H1 (cell line): Measurements from ENCODE around the gene NDC1. TPM values are rescaled to one million over a fixed set of nuclear protein-coding genes. Genes with fewer than 3 reads are reported as not detected.

Experiments
- BRCA1 ChIP-seq: IDR thresholded peaks from 2 replicates; pipeline ENCODE4 v1.6.1; 2012; ENCODE audit warnings: low read depth, low read length, improper control_type of control experiment
- HDAC2 ChIP-seq, 2 experiments: fragments of 300-600 bp in 1 of 2; sonication (generic) in 1 of 2; IDR thresholded peaks; 2 replicates each; pipeline ENCODE4 v1.6.1; 2011 to 2012; ENCODE audit warnings: low read depth in 2 of 2, low read length in 2 of 2, mild to moderate bottlenecking in 2 of 2, moderate library complexity in 2 of 2, borderline replicate concordance in 1 of 2, inconsistent platforms in 1 of 2
- KDM4A ChIP-seq: IDR thresholded peaks from one replicate; pipeline ENCODE4 v1.7.1; 2012; ENCODE audit warnings: low read depth, mild to moderate bottlenecking, moderate library complexity, low read length, inconsistent platforms; ENCODE audit not compliant: severe bottlenecking
- NANOG ChIP-seq: IDR thresholded peaks from 2 replicates; pipeline ENCODE4 v1.6.1; 2011; ENCODE audit warnings: low read length, low read depth, mild to moderate bottlenecking, inconsistent platforms; ENCODE audit not compliant: insufficient read depth, poor library complexity, severe bottlenecking
- PHF8 ChIP-seq: fragments of 200-600 bp; sonication (generic); conservative IDR thresholded peaks from 2 replicates; pipeline ENCODE4 v1.7.1; 2012; ENCODE audit warnings: low read depth, mild to moderate bottlenecking, inconsistent platforms, low read length, moderate library complexity
- SIX5 ChIP-seq: IDR thresholded peaks from 2 replicates; pipeline ENCODE4 v1.6.1; 2011; ENCODE audit warnings: mild to moderate bottlenecking, low read depth, low read length
- SP2 ChIP-seq: IDR thresholded peaks from 2 replicates; pipeline ENCODE4 v1.6.1; 2012; ENCODE audit warnings: mild to moderate bottlenecking, low read length, inconsistent platforms
- TAF7 ChIP-seq: optimal IDR thresholded peaks from 2 replicates; pipeline ENCODE3; 2011; ENCODE audit warnings: low read depth, mild to moderate bottlenecking, inconsistent platforms, low read length, moderate library complexity, borderline replicate concordance
- ZNF274 ChIP-seq: IDR thresholded peaks from 2 replicates; pipeline ENCODE4 v1.7.0; 2012; ENCODE audit warnings: low read length, borderline replicate concordance; ENCODE audit errors: extremely low read depth
- polyA plus RNA-seq, 7 experiments: library from polyadenylated mRNA; depleted of rRNA in 3 of 7; stranded (reverse) in 5 of 7; unstranded in 2 of 7; fragments of >200 nt in 5 of 7; fragments of 200-250 nt in 2 of 7; gene quantifications; 1 replicate in 5 of 7; 2 replicates in 1 of 7; 4 replicates in 1 of 7; pipeline versions ENCODE4 v1.2.1 to v1.2.3, GENCODE V29; 2011 to 2013; ENCODE audit warnings: missing spikeins in 2 of 7, mixed read lengths in 2 of 7
- total RNA-seq: library from RNA; stranded (reverse); fragmentation: NEBNext Ultra II Directional; extraction: Animal tissue kit (Norgen Biotek cat#: 25700); gene quantifications from 2 replicates; pipeline ENCODE4 v1.2.1, GENCODE V29; 2021
- TF ChIP-seq, protein P1 (sequence below): IDR thresholded peaks from 2 replicates; pipeline ENCODE4 v1.6.1; 2011; ENCODE audit warnings: low read depth, mild to moderate bottlenecking, low read length; ENCODE audit not compliant: insufficient read depth

The NDC1 gene
- total and polyA plus RNA-seq, 2 of the 8 experiments (the other 6 are each of a cell fraction or from before 2014, with no cell fraction given): 62.9 to 66.1 TPM

DNA sequence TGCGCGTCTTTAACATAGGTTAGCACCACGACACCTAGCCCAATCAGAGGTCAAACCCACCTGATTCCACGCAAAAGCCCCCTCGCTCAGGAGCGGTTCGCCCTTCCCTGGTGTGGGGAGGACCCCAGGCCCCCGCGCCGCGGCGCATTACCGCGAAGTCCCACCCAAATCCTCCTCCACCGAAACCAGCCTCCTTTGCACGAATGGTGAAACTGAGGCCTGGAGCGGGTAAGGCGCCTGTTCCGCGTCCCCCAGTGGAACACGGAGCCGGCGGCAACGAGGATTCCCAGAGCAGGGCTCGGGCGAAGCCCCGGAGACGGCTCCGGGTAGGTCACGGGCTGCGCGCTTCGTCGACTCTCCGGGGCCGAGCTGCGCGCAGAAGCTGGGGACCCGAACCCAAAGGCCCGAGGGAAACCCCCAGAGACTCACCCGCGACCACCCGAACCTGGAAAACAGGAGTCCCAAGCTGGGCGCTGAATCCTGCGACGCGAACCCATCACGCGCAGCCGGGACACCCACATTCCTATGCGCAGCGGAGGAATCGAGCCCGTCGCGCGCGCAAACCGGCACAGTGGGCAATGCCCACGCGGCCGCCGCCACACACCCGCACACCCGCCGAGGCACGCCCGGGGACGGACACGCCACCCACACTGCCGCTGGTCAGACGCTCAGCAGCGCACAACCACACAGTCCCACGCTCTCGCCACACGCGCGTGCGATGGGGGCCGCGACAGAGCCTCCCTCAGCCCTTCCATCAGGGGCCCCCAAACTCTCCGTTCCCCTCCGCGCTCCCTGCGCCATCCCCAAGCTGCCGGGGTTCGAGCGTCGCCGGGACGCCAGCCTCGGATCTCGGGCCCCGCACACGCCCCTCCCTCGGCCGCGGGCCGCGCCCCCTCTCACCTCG, 99.6 kb downstream of the NDC1 start (continued):
- TF ChIP-seq NANOG (no peak), KDM4A (peak; percentile 65), BRCA1 (no peak), SIX5 (no peak), TAF7 (no peak), ZNF274 (no peak), PHF8 (0 out of 2 replicates have a peak, but pooled peaks have one; percentile 22), SP2 (no peak), HDAC2 (IDR thresholded peaks at IDR 0.05; ENCODE audit: borderline replicate concordance in 1 of 2, low read depth in 2 of 2, low read length in 2 of 2) (peak; percentile 24 to 43; a peak in 1 of 4 replicates)
- TF ChIP-seq, protein P1, sequence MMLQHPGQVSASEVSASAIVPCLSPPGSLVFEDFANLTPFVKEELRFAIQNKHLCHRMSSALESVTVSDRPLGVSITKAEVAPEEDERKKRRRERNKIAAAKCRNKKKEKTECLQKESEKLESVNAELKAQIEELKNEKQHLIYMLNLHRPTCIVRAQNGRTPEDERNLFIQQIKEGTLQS: no peak
